GM12873 (cell line): ENCODE data around the gene ADCY1.
A peak's percentile ranks its signal among the peaks of the same experiment; 100 is the strongest.

Source experiments
- TF ChIP-seq, protein P1 (sequence below): IDR thresholded peaks from 2 replicates; pipeline ENCODE4 v1.5.1; 2012; ENCODE audit warnings: low read depth, mild to moderate bottlenecking, moderate library complexity, low read length, control low read depth; ENCODE audit not compliant: insufficient read depth; ENCODE audit errors: missing control alignments

Gene ADCY1

DNA sequence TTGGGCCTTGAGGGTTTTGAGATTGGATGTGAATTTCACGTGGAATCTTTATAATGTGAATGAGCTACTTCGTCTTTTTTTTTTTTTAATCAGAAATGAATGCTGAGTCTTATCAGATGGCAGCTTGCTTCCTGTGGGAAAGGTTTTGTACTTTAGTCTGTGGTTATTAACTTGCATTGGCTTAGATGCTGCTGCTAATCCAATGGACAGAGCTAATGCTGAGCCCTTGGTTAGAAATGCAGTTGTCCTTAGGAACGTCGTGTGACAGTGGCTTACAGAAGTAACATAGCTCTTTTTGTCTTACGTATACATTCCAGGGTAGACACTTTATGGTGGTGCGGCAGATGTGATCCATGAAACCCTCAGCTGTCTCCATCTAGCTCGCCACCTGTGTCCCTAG lies 32.8 kb downstream of the ADCY1 start:
- TF ChIP-seq, protein P1, sequence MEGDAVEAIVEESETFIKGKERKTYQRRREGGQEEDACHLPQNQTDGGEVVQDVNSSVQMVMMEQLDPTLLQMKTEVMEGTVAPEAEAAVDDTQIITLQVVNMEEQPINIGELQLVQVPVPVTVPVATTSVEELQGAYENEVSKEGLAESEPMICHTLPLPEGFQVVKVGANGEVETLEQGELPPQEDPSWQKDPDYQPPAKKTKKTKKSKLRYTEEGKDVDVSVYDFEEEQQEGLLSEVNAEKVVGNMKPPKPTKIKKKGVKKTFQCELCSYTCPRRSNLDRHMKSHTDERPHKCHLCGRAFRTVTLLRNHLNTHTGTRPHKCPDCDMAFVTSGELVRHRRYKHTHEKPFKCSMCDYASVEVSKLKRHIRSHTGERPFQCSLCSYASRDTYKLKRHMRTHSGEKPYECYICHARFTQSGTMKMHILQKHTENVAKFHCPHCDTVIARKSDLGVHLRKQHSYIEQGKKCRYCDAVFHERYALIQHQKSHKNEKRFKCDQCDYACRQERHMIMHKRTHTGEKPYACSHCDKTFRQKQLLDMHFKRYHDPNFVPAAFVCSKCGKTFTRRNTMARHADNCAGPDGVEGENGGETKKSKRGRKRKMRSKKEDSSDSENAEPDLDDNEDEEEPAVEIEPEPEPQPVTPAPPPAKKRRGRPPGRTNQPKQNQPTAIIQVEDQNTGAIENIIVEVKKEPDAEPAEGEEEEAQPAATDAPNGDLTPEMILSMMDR: no peak

DNA sequence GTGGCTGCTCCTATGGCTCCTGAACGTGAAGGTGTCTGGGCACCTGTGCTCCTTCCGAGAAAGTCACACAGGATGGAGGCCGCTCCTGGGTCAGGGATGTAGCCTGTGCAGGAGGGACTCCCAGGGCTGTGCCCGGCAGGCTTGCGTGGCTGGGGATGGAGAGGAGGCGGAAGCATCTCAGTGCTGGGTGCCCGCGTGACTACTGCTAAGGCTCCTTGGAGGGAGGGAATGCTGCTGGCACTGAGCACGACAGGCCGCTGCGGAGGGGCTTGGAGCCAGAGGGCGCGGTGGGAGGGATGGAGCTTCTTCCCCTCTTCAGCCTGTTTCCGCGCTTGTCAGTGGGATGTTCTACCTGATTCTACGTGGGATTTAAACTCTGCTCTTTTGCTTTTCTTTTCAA lies 35.0 kb downstream of the ADCY1 start:
- TF ChIP-seq, protein P1: no peak

DNA sequence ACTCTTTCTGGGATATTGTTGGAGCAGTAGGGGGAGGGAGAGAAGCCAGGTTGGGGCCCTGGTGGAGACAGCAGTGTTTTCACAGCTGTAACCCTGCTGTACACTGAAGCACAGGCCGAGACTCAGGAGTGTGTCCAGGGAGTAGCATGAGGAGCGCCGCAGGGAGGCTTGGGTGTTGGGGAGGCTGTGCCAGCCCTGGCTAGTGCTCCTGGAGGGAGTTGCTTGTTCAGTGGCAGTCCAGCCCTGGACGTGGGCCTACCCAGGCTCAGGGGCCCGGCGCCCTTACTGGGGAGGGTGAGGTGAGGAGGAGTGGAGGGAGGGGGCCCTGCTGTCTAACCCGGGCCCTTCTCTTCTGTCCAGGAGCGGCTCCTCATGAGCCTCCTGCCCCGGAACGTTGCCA lies 35.9 kb downstream of the ADCY1 start:
- TF ChIP-seq, protein P1: no peak

DNA sequence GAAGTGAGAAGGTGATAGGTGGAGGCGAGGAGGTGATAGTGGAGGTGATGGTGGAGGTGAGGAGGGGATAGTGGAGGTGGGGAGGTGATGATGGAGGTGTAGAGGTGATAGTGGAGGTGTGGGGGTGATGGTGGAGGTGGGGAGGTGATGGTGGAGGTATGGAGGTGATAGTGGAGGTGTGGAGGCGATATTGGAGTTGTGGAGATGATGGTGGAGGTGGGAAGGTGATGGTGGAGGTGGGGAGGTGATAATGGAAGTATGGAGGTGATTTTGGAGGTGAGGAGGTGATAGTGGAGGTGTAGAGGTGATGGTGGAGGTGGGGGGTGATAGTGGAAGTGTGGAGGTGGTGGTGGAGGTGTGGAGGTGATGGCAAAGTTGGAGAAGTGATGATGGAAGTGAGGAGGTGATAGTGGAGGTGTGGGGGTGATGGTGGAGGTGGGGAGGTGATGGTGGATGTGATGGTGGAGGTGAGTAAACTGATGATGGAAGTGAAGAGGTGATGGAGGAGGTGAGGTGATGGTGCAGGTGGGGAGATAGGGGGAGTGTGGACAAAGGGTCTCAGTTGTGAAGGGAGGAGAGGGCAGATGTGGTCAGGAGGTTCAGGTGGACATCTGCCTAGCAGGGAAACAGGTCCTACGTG lies 36.6 kb downstream of the ADCY1 start:
- TF ChIP-seq, protein P1: no peak

DNA sequence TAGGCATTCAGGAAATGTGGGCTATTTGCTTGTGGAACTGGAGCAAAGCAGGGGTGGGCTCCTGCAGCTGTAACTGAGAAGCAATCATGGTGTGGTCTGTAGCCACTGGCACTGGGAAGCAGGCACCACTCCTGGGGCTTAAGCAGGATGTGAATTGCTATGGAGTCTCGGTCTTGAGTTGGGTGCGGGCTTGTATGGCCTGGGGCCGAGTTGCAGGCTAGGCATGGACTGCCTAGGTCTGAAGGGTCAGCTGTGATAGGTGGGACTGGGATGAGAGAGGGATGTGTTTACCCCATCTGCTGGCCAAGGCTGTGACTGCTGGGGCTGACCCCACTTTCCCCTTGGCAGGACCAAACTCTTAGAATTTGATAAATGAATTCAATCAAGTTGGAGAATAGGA lies 43.0 kb downstream of the ADCY1 start:
- TF ChIP-seq, protein P1: peak; percentile 11

DNA sequence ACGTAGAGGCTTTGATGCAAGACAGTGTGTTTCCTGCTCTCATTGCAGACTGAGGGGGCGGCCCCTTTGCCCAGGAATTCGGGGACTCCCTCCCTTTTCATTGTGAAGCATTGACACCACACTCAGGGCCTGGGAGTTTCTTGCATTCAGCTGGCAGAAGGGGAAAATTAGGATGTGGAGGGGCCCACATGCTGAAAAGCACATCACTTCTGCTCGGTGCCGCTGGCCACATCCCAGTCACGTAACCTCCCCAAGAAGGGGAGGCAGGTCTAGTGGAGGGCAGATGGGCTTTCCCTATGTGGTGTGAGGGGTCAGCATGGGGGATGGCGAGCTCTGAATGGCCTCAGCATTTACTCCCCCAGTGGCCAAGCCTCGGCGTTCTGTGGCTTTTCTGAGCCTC lies 47.9 kb downstream of the ADCY1 start:
- TF ChIP-seq, protein P1: no peak

DNA sequence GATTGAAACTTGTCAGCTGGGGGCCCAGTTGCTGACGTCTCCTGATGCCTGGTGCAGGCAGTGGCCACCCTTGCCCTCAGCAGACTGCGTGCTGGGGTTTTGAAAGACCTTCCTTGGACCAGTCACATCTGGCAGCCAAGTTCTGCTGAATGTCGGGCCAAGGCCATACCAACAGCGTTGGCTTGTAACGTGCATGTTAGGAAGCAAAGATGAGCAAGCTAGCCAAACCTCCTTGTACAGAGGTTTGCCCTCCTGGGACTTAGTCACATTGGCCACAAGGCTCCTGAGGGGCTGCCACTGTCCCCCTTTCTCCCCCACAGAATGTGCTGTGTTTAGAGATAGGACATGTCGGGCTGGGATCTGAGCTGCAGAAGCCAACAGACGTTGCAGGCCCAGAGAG lies 49.0 kb downstream of the ADCY1 start:
- TF ChIP-seq, protein P1: no peak
